ENCODE measurements around the gene SERGEF.

GRCh38 chr11:17780668-17781067, 232.2 kb downstream of the SERGEF start:
- TF ChIP-seq CTCF (conservative IDR thresholded peaks at IDR 0.05): no peak
- TF ChIP-seq EZH2 (IDR thresholded peaks at IDR 0.05; ENCODE audit: low read depth): no peak

Data from PC-9 (cell line).